Panc1 (cell line): ENCODE measurements around the gene FGF14.

ENCODE experiments used
- CTCF ChIP-seq: fragments of 450-650 bp; IDR thresholded peaks from 2 replicates; pipeline ENCODE4 v1.5.1; 2017; ENCODE audit warnings: mild to moderate bottlenecking
- POLR2AphosphoS5 ChIP-seq: IDR thresholded peaks from 2 replicates; pipeline ENCODE4 v1.6.1; 2012; ENCODE audit warnings: mild to moderate bottlenecking, low read depth, low read length, moderate library complexity
- REST ChIP-seq, 2 experiments: IDR thresholded peaks; 2 replicates each; pipeline ENCODE4 v1.6.1; 2011 to 2012; ENCODE audit warnings: low read depth in 2 of 2, control low read depth in 1 of 2, low read length in 1 of 2, mild to moderate bottlenecking in 1 of 2, moderate library complexity in 1 of 2; ENCODE audit not compliant: insufficient read depth in 1 of 2
- SIN3A ChIP-seq: IDR thresholded peaks from 2 replicates; pipeline ENCODE4 v1.6.1; 2012; ENCODE audit warnings: low read depth, mild to moderate bottlenecking, low read length, moderate library complexity, borderline replicate concordance; ENCODE audit not compliant: insufficient read depth

GRCh38 chr13:102326381-102327118 lies 75.3 kb downstream of the FGF14 start:
- no peak for TF ChIP-seq CTCF
- TF ChIP-seq POLR2AphosphoS5: no peak
- TF ChIP-seq REST (IDR thresholded peaks at IDR 0.05; ENCODE audit: insufficient read depth in 1 of 2, low read depth in 2 of 2, low read length in 1 of 2): no peak
- no peak for TF ChIP-seq SIN3A
